ENCODE results near the gene NEDD9. TPM values are rescaled to one million over a fixed set of nuclear protein-coding genes. Genes with fewer than 3 reads are reported as not detected.
A peak's percentile ranks its signal among the peaks of the same experiment; 100 is the strongest.

Gene NEDD9
- total and polyA plus RNA-seq, 2 of the 13 experiments (the other 11 are each of a cell fraction or from before 2014, with no cell fraction given), result 27.1 to 389 TPM

DNA sequence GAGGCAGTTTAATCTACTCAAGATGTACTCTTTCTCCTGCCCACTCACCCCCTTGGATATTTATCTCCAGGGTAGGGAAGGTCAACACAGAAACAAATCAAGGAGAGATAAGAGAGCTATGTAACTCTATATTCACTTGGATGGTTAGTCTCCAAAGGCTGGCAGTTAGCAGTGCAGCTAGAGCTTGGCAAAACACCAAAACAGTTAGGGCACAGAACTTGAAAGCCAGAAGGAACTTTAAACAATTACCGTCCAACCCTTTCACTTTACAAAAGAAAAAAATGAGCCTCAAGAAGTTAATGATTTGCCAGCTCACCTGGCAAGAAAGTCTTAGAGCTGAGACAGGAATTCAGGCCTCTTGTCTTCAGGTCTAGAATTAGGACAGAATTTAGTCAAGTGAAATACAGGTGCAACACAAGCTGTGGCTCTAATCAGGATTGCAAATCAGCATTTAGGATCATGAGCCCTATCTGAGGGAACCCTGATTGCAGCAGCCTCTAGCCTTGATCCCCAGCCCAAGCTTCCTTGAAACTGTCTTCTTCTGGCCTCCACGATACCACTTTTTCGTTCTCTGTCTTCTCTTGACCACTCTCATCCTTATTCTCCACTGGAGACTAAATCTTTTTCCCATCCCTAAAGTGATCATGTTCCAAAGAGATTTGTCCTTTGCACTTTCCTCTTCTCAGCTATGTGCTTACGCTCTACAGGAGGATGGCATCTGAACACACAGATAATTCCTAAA, 14.9 kb downstream of the NEDD9 start (continued):
- TF ChIP-seq CHD4 (IDR thresholded peaks at IDR 0.05; ENCODE audit: borderline replicate concordance, low read length) (0 out of 2 replicates have a peak, but pooled peaks have one; percentile 5), ELF1 (CRISPR knock-in tag; IDR thresholded peaks at IDR 0.05) (no peak), ZNF33A (CRISPR knock-in tag; IDR thresholded peaks at IDR 0.05; ENCODE audit: borderline replicate concordance) (no peak), SP5 (CRISPR knock-in tag; IDR thresholded peaks at IDR 0.05; ENCODE audit: borderline replicate concordance, low read depth) (0 out of 2 replicates have a peak, but pooled peaks have one; percentile 7), ISL2 (CRISPR knock-in tag; IDR thresholded peaks at IDR 0.05) (peak; percentile 52), NCOA2 (CRISPR knock-in tag; IDR thresholded peaks at IDR 0.05) (peak; percentile 27; the same call in 1 of the 2 replicates), NCOA1 (CRISPR knock-in tag; IDR thresholded peaks at IDR 0.05) (0 out of 2 replicates have a peak, but pooled peaks have one; percentile 10), SALL2 (CRISPR knock-in tag; IDR thresholded peaks at IDR 0.05) (0 out of 2 replicates have a peak, but pooled peaks have one; percentile 34), FOXP1 (IDR thresholded peaks at IDR 0.05) (no peak), FOXP1 (CRISPR knock-in tag; IDR thresholded peaks at IDR 0.05) (peak; percentile 36; the same call in 1 of the 2 replicates), HNF4A (CRISPR knock-in tag; IDR thresholded peaks at IDR 0.05) (peak; percentile 57; the same call in 1 of the 2 replicates), GATAD2A (CRISPR knock-in tag; IDR thresholded peaks at IDR 0.05) (peak; percentile 64), RARA (CRISPR knock-in tag; IDR thresholded peaks at IDR 0.05) (0 out of 2 replicates have a peak, but pooled peaks have one; percentile 7), THAP11 (CRISPR knock-in tag; IDR thresholded peaks at IDR 0.05) (0 out of 2 replicates have a peak, but pooled peaks have one; percentile 11), EP300 (IDR thresholded peaks at IDR 0.05; ENCODE audit: low read depth in 2 of 2, low read length in 2 of 2) (peak in 1 of 2 experiments; percentile 55; a peak in 1 of 4 replicates), EP300 (CRISPR knock-in tag; IDR thresholded peaks at IDR 0.05; ENCODE audit: borderline replicate concordance) (no peak), ZNF749 (CRISPR knock-in tag; IDR thresholded peaks at IDR 0.05; ENCODE audit: borderline replicate concordance) (no peak), FOXA1 (IDR thresholded peaks at IDR 0.05) (no peak), FOXA1 (CRISPR knock-in tag; IDR thresholded peaks at IDR 0.05) (peak; percentile 51; the same call in 1 of the 2 replicates), ARNTL (CRISPR knock-in tag; IDR thresholded peaks at IDR 0.05) (0 out of 2 replicates have a peak, but pooled peaks have one; percentile 41)
- TF ChIP-seq, protein P1, sequence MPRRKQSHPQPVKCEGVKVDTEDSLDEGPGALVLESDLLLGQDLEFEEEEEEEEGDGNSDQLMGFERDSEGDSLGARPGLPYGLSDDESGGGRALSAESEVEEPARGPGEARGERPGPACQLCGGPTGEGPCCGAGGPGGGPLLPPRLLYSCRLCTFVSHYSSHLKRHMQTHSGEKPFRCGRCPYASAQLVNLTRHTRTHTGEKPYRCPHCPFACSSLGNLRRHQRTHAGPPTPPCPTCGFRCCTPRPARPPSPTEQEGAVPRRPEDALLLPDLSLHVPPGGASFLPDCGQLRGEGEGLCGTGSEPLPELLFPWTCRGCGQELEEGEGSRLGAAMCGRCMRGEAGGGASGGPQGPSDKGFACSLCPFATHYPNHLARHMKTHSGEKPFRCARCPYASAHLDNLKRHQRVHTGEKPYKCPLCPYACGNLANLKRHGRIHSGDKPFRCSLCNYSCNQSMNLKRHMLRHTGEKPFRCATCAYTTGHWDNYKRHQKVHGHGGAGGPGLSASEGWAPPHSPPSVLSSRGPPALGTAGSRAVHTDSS (CRISPR knock-in tag; conservative IDR thresholded peaks at IDR 0.05), result no peak
- TF ChIP-seq, protein P2, sequence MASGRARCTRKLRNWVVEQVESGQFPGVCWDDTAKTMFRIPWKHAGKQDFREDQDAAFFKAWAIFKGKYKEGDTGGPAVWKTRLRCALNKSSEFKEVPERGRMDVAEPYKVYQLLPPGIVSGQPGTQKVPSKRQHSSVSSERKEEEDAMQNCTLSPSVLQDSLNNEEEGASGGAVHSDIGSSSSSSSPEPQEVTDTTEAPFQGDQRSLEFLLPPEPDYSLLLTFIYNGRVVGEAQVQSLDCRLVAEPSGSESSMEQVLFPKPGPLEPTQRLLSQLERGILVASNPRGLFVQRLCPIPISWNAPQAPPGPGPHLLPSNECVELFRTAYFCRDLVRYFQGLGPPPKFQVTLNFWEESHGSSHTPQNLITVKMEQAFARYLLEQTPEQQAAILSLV (CRISPR knock-in tag; IDR thresholded peaks at IDR 0.05; ENCODE audit: borderline replicate concordance), result no peak
- TF ChIP-seq, protein P3, sequence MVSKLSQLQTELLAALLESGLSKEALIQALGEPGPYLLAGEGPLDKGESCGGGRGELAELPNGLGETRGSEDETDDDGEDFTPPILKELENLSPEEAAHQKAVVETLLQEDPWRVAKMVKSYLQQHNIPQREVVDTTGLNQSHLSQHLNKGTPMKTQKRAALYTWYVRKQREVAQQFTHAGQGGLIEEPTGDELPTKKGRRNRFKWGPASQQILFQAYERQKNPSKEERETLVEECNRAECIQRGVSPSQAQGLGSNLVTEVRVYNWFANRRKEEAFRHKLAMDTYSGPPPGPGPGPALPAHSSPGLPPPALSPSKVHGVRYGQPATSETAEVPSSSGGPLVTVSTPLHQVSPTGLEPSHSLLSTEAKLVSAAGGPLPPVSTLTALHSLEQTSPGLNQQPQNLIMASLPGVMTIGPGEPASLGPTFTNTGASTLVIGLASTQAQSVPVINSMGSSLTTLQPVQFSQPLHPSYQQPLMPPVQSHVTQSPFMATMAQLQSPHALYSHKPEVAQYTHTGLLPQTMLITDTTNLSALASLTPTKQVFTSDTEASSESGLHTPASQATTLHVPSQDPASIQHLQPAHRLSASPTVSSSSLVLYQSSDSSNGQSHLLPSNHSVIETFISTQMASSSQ (IDR thresholded peaks at IDR 0.05; ENCODE audit: low read depth), result peak; percentile 80
- TF ChIP-seq, protein P3 (CRISPR knock-in tag; IDR thresholded peaks at IDR 0.05; ENCODE audit: borderline replicate concordance), result 0 out of 2 replicates have a peak, but pooled peaks have one; percentile 68

Data from HepG2 (cell line).